Cardiac fibroblast (primary cell): ENCODE data around the gene ABCC10.

Experiments used
- DNase-seq, 2 donors: peaks; one replicate each; pipeline versions ENCODE4 v3.0.0 to v3.0.0-alpha.2; 2010; ENCODE audit warnings: low read depth in 2 of 2
- H3K4me3 ChIP-seq, 2 donors: replicated peaks in 1 of 2; 1 replicate in 1 of 2; 2 replicates in 1 of 2; pipeline ENCODE4 v1.5.1; 2011; ENCODE audit warnings: low read depth in 2 of 2, low read length in 2 of 2, mild to moderate bottlenecking in 2 of 2, moderate library complexity in 1 of 2
- CTCF ChIP-seq: IDR thresholded peaks from one replicate; pipeline ENCODE4 v1.5.1; 2011; ENCODE audit warnings: low read depth, mild to moderate bottlenecking, low read length, inconsistent platforms

ABCC10 gene

GRCh38 chr6:43492673-43493072 is 65.3 kb downstream of the ABCC10 start:
- no peak overlapping the region for H3K4me3 ChIP-seq
- DNase-seq: no peak
- no peak for TF ChIP-seq CTCF

- no peak for TF ChIP-seq CTCF
- no peak for DNase-seq
- no peak overlapping the region for H3K4me3 ChIP-seq
Observed at GRCh38 chr6:43493230-43493629, 65.9 kb downstream of the ABCC10 start.

- no peak overlapping the region for H3K4me3 ChIP-seq
- no peak for DNase-seq
- no peak for TF ChIP-seq CTCF
Observed at GRCh38 chr6:43493833-43494232, 66.5 kb downstream of the ABCC10 start.

- no peak for TF ChIP-seq CTCF
- no peak overlapping the region for H3K4me3 ChIP-seq
- no peak for DNase-seq
Observed at GRCh38 chr6:43494321-43494720, 67.0 kb downstream of the ABCC10 start.

- no peak overlapping the region for H3K4me3 ChIP-seq
- no peak for DNase-seq
- no peak for TF ChIP-seq CTCF
Observed at GRCh38 chr6:43494766-43495165, 67.4 kb downstream of the ABCC10 start.

GRCh38 chr6:43495409-43495941 is 68.1 kb downstream of the ABCC10 start:
- no peak for DNase-seq
- TF ChIP-seq CTCF: peak; percentile 16
- H3K4me3 ChIP-seq: no peak overlapping the region
